ENCODE results near the gene VANGL2.

The VANGL2 gene

DNA sequence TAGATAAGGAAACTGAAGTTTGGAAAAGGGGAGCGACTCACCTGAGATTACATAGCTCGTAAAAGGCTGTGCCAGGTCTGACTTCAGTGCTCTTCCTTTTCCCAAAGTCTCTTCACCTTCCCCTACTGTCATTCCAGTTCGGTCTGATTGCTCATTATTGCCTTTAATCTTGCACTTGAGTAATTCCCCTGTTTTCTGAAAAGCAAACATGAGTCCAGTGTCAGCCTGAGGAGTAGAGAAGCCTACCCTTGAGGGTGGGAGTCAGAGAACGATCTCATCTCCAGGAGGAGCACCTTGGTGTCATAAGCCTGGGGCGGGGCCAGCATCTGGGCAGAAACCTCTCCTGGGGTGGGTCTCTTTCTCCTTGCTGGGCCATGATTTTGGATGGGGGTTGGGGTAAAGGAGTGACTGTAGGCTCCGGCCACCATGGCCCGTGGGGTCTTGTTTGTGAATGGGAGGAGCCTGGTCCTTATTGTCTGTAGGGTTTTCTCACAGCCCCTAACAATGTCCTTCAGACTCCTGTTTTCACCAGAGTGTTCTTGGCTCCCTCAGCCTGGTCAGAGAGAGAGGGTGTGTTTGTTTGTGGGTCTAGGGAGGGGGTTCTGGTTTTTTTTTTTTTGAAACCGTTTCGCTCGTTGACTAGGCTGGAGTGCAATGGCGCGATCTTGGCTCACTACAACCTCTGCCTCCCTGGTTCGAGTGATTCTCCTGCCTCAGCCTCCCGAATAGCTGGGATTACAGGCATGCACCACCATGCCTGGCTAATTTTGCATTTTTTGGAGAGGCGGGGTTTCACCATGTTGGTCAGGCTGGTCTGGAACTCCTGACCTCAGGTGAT is 6.0 kb downstream of the VANGL2 start:
- DNase-seq, result no peak

DNA sequence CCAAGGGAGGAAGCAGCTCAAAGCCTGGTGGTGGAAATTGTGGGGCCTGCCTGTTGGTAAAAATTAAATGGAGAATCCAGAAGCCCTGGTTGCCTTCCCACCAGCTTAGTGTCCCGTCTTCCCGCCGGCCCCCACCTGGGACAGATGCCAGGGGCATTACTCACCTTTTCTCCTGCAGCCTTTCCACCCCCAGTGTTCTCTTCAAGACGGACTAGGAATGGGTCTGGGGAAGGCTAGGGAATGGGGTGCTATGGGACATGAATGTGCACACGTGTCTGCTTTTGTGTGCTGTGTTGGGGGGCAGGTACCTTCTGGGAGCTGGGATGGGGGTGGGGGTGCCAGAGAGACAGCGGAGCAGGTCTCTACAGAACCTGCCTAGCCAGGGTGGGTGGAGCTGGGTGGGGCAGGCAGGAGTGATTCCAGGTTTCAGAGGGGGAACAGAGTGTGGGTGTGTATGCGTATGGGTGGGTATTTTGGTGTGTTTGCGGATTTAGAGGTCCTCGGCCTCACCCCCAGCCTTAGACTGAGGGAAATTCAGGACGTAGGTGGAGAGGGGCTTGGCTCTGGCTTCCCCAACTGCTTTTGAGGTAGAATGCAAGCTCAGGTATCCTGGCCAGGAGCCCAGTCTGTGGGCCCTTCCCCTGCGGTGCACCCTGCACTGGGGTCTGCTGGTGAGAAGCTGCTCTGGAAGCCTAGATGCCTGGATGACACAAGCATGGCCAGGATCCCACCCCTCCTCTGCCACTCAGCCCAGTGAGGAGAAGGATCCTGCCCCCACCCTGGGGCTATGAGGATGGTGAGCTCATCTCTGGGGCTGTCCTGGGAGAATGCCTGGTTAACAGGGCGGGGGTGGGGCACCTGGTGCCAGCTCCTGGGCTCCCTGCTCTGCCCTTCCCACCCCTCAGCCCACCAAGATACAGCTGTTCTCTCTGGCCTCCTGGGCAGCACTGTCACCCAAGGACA is 7.8 kb downstream of the VANGL2 start:
- no peak for DNase-seq

DNA sequence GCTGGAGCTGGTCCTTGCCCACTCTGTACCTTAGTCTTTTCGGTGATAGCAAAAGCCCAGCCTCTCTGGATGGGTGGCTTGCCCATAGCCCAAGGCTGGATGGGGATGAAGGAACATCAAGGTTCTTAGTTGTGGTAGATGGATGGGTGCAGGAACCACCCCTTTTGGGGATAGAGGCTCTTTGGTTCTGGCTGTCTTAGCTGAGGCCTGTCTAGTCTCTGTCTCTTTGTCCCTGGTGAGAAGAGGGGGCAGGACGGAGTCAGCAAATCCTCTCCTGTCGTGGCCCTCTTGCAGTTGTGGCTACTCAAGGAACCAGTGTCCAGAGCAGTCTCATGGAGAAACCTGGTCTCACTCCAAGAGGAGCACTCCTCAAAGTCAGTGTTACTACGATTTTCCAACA is 8.5 kb downstream of the VANGL2 start:
- no peak for DNase-seq

DNA sequence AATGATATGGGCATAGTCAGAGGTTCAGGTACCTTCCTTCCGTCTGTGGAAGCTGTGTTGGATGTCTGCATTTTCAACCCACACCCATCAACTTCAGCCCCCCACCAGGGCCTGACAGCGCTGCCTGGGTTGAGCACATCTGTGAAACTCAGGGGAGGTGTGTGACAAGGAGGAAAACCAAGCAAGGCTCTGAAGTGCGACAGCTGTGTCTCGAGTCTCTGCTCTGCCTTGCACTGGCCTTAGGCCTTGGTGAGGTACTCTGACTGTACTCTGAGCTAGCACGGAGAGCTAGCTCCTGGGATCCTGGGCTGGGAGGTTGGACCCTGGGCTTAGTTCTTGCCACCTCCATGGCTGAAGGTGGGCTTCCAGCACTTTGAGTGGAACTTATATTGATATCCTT is 9.1 kb downstream of the VANGL2 start:
- DNase-seq, result no peak

GRCh38 chr1:160410406-160411005 is 10.1 kb downstream of the VANGL2 start:
- no peak for DNase-seq

- DNase-seq, result no peak
Observed at GRCh38 chr1:160411271-160412027, 11.1 kb downstream of the VANGL2 start.

- DNase-seq, result no peak
Observed at GRCh38 chr1:160412028-160412362, 11.6 kb downstream of the VANGL2 start.

GRCh38 chr1:160413716-160414115 is 13.4 kb downstream of the VANGL2 start:
- DNase-seq, result no peak

DNA sequence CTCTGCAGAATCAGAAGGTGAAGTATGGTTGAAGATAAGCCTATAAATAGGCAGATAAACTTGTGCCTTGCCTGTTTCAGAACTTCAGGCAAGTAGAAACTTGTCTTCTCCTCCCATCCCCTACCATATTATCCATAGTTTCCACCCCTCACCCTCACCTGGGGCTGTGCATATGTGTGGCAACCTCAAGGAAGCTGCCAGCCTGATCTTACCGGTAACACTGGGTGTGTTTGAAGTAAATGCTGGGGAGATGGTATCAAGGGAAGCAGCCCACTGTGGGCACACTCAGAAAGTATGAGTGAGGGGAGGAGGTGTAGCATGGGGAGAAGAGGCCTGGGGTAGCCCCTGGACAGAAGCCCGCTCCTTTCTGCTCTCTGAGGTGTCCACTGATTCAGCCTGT is 14.5 kb downstream of the VANGL2 start:
- no peak for DNase-seq

DNA sequence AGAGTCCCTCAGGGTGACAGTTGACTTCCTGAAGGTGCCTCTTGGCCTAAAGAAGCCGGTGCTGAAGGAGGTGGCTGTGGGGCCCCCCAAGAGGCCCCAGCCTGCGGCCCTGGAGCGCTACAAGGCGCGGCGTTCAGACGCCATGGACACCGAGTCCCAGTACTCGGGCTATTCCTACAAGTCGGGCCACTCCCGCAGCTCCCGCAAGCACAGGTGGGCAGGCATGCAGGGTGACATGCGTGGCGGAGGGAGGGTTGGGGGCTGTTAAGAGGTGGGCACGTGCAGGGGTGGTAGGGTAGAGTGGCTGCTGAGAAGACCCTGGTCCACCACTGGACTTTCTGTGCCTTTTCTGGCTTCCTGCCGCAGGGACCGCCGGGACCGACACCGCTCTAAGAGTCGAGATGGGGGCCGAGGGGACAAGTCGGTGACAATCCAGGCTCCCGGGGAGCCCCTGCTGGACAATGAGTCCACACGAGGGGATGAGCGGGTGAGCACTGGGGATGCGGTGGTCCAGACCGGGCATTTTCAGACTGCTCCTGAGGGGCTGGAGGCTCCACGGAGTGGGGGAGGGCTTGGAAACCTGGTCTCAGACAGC is 15.4 kb downstream of the VANGL2 start:
- no peak for DNase-seq

GRCh38 chr1:160416369-160416768 is 16.0 kb downstream of the VANGL2 start:
- no peak for DNase-seq

DNA sequence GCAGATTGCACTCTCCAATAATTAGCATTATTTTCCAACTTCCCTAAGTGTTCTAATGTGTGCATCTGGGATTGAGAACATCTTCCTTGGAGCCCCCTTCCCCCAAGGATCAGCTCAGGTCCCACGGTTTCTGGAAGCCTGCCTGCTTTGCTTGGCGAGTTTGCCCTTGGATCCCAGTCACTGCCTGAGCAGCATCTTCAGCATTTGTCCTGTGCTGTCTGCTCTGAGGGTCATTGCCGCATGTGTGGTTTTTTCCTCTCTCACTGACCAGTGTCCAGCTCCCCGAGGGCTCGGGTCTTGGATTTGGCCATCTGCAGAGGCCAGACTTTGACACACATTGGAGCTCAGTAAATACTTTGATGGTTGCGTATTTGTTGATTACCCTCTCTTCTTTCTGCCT is 18.1 kb downstream of the VANGL2 start:
- DNase-seq, result no peak

DNA sequence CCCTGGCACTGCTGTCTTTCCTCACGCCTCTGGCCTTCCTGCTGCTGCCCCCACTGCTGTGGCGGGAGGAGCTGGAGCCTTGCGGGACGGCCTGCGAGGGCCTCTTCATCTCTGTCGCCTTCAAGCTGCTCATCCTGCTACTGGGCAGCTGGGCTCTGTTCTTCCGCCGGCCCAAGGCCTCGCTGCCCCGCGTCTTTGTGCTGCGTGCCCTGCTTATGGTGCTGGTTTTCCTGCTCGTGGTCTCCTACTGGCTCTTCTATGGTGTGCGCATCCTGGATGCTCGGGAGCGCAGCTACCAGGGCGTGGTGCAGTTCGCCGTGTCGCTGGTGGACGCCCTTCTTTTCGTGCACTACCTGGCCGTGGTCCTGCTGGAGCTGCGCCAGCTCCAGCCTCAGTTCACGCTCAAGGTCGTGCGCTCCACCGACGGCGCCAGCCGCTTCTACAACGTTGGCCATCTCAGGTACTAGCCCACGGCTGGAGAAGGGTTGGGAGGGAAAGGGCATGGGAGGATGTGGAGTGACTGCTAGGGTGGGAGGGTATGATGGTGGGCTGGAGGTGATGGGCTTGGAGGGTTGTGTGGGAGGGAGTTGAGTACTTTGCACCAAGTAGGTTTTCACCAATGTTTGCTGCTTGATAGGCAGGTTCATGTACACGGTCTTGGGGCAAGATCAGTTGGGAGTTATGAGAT is 18.9 kb downstream of the VANGL2 start:
- no peak for DNase-seq

GRCh38 chr1:160419838-160420169 is 19.4 kb downstream of the VANGL2 start:
- DNase-seq, result no peak

DNA sequence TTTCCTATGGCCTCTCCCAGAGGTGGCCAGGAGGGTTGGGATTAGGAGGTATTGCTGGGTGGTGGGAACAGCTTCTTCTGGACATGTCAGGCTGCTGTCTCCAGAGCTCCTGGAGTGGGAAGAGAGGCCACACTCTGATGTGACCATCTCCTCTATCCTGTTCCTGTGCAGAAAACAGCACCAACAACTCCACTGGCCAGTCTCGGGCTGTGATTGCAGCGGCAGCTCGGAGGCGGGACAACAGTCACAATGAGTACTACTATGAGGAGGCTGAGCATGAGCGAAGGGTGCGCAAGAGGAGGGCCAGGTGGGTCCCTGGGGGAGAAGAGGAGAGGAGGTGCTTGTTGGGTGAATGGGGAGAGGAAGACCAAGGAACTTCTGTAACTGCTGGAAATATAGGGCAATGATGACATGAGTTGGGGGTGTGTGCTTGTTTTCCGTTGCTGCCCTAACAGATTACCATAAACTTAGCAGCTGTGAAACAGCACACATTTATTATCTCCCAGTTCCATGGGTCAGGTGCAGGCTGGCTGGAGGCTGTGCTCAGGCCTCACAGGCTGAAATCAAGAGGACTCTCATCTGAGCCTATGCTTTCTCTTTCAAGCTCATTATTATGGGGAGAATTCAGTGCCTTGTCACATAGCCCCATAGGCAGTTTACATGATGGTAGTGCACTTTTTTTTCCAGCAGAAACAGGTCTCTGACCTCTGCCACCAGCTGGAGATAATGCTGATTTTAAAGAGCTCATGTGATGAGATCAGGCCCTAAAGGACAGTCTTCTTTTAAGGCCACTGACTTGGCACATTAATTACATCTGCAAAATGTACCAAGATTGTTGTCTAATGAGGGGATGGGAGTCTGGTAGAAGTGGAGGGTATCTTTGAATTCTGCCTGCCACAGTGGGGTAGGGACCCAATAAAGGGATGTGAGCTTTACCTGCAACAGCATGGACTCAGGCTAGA is 20.8 kb downstream of the VANGL2 start:
- DNase-seq, result no peak

GRCh38 chr1:160421881-160422280 is 21.5 kb downstream of the VANGL2 start:
- no peak for DNase-seq

DNA sequence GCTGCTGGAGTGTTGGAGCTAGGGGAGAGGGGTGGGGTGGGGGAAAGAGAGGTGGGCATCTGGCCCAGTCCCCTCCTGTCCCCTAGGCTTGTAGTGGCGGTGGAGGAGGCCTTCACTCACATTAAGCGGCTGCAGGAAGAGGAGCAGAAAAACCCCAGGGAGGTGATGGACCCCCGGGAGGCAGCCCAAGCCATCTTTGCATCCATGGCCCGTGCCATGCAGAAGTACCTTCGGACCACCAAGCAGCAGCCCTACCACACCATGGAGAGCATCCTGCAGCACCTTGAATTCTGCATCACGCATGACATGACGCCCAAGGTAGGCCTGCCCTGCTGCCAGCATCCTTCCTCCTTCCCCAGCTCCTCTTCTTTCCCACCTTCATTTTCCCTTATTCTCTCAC is 23.6 kb downstream of the VANGL2 start:
- DNase-seq, result no peak

DNA sequence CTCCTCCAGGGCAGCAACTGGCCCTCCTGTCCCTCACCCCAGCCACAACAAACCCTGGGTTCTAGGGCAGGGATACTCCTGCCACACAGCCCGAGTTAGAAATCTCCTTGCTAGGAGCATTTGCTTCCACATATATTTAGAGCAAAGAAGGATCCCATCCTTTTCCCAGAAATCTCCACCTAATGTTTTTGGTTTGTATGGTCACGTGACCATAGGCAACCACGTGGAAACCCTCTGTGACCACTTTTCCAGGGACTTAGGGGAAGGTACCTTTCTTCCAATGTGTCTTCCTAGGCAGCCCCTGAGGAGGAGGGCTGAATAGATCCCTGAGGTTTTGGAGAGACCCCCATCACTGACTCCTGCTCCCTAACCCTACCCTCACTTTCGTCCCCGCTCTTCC is 25.5 kb downstream of the VANGL2 start:
- no peak for DNase-seq

DNA sequence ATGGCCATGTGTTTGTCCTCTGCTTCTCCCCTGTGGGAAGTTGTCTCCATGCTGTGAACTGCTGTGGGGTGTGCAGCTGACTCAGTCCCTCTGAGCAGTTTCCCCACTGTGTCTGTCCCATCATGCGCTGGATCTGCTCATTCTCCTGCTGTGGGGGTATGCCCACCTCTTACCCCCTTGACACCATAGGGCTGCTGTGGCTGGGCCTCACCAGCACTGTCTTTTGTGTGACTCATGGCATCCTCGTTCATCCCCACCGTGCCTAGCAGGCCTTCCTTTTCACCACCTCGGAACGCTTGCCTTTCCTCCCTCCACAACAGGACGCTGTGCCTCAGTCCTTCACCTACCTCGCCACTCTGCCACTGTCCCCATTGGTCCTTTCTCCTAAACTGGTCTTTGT is 27.3 kb downstream of the VANGL2 start:
- no peak for DNase-seq

DNA sequence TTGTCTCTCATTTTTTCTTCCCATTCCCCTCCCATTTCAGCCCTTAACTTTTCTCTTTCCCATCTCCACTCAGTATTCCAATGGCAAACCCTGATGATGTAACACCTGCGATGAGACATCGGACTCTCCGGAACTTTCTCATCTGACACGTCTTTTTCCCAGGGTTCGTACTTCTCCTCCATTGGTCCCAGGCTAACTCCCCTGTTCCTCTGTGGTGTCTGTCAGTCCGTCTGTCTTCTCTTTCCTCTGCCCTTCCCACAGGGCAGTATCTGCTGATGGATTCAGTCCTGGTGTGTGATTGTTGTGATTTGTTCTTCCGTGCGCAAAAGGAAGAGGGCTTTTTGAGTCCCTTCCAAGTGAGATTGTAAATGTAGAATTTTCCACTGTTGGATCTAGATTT is 27.7 kb downstream of the VANGL2 start:
- DNase-seq, result no peak

DNA sequence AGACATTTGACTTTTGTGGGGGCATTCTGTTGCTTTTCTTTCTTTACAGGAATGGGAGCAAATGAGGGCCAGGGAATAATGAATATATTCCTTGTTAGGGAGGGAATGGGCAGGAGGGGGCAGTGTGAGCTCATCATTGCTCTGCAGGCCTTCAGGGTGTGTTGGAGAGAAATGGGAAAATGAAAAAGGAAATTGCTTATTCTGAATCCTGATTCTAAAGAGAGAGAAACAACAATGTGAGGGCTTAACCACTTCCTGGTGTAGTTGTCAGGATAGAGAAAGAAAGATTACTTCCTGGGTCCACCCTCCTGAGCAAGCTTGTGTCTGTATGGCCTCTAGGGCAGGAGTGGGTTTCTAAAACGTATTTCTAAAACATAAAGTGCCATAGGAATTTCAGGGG is 28.3 kb downstream of the VANGL2 start:
- DNase-seq, result peak; percentile 26 to 50

Data from activated CD4-positive, alpha-beta T cell treated with anti-CD3 and anti-CD28 coated beads for 4 hours (primary cell).